Activated T-cell treated with anti-CD3 and anti-CD28 coated beads, Interleukin-2, amount 50 U/mL, for 1 hour (primary cell): ENCODE measurements around the gene PRRT4.
A peak's percentile ranks its signal among the peaks of the same experiment; 100 is the strongest.

Experiments used
- DNase-seq: peaks from one replicate; pipeline ENCODE4 v3.0.0-alpha.2; 2020

The PRRT4 gene

GRCh38 chr7:128370491-128370890, 9.0 kb upstream of the PRRT4 start:
- DNase-seq: no peak

GRCh38 chr7:128366986-128367385, 5.5 kb upstream of the PRRT4 start:
- no peak for DNase-seq

GRCh38 chr7:128366300-128366699, 4.8 kb upstream of the PRRT4 start:
- DNase-seq: no peak

GRCh38 chr7:128365432-128365831, 3.9 kb upstream of the PRRT4 start:
- DNase-seq: no peak

GRCh38 chr7:128364166-128364870, 2.8 kb upstream of the PRRT4 start:
- no peak for DNase-seq

GRCh38 chr7:128363261-128363721, 1.8 kb upstream of the PRRT4 start:
- DNase-seq: no peak

- DNase-seq: no peak
Observed at GRCh38 chr7:128362670-128363069, 1.2 kb upstream of the PRRT4 start.

- DNase-seq: no peak
Observed at GRCh38 chr7:128360359-128360678, 1.2 kb downstream of the PRRT4 start.

- no peak for DNase-seq
Observed at GRCh38 chr7:128359939-128360338, 1.6 kb downstream of the PRRT4 start.

- no peak for DNase-seq
Observed at GRCh38 chr7:128359336-128359735, 2.2 kb downstream of the PRRT4 start.

- no peak for DNase-seq
Observed at GRCh38 chr7:128358233-128358632, 3.3 kb downstream of the PRRT4 start.

- no peak for DNase-seq
Observed at GRCh38 chr7:128357217-128357613, 4.3 kb downstream of the PRRT4 start.

- DNase-seq: no peak
Observed at GRCh38 chr7:128356546-128357216, 4.8 kb downstream of the PRRT4 start.

- DNase-seq: no peak
Observed at GRCh38 chr7:128353610-128354009, 7.9 kb downstream of the PRRT4 start.

- DNase-seq: no peak
Observed at GRCh38 chr7:128353189-128353588, 8.3 kb downstream of the PRRT4 start.

GRCh38 chr7:128352636-128353035, 8.9 kb downstream of the PRRT4 start:
- no peak for DNase-seq

GRCh38 chr7:128352153-128352537, 9.3 kb downstream of the PRRT4 start:
- no peak for DNase-seq

- peak; percentile 46 for DNase-seq
Observed at GRCh38 chr7:128351296-128352152, 10.0 kb downstream of the PRRT4 start.

- DNase-seq: no peak
Observed at GRCh38 chr7:128350708-128351295, 10.7 kb downstream of the PRRT4 start.

- no peak for DNase-seq
Observed at GRCh38 chr7:128349466-128349825, 12.0 kb downstream of the PRRT4 start.

- DNase-seq: peak; percentile 49
Observed at GRCh38 chr7:128347647-128348097, 13.8 kb downstream of the PRRT4 start.

GRCh38 chr7:128344431-128344774, 17.1 kb downstream of the PRRT4 start:
- DNase-seq: no peak
